T-cell (primary cell): ENCODE results near the gene PRKN. TPM values are rescaled to one million over a fixed set of nuclear protein-coding genes. Genes with fewer than 3 reads are reported as not detected.

Experiments
- ATAC-seq, 4 experiments: fragments of 200-7000 bp in 3 of 4; fragments of 150-1000 bp in 1 of 4; cut with Tn5 transposase; replicated peaks in 1 of 4; 1 replicate in 3 of 4; 2 replicates in 1 of 4; pipeline ENCODE4 v1.10.0; 2021; ENCODE audit warnings: moderate library complexity in 3 of 4, mild to moderate bottlenecking in 2 of 4, moderate number of reproducible peaks in 1 of 4
- CTCF ChIA-PET, 2 donors: fragments of 300-600 bp; sonication (Branson Sonifier 250); formaldehyde crosslinking; loops; one replicate each; lab custom pipeline; 2022; ENCODE audit warnings: antibody characterized with exemption in 2 of 2; lab: Charles Lee
- POLR2A ChIA-PET, 2 donors: fragments of 300-600 bp; sonication (Branson Sonifier 250); formaldehyde crosslinking; loops; one replicate each; lab custom pipeline; 2022; ENCODE audit warnings: antibody characterized with exemption in 2 of 2; lab: Charles Lee
- DNase-seq, 35 experiments: peaks; one replicate each; pipeline versions ENCODE4 v3.0.0 to v3.0.0-alpha.2; 2013 to 2023
- H3K27ac ChIP-seq: one replicate; pipeline ENCODE4 v1.5.1; 2013; ENCODE audit warnings: low read length
- H3K27me3 ChIP-seq, 2 experiments: replicated peaks in 1 of 2; 1 replicate in 1 of 2; 2 replicates in 1 of 2; pipeline versions ENCODE4 v1.6.1 to v1.7.0; 2013; ENCODE audit warnings: low read length in 1 of 2, mixed read lengths in 1 of 2; ENCODE audit not compliant: control insufficient read depth in 2 of 2, insufficient read depth in 2 of 2; ENCODE audit errors: extremely low read depth in 1 of 2
- H3K36me3 ChIP-seq, 2 donors: 1 replicate in 1 of 2; 2 replicates in 1 of 2; pipeline versions ENCODE4 v1.6.1 to v1.7.0; 2013; ENCODE audit warnings: low read length in 1 of 2; ENCODE audit not compliant: control insufficient read depth in 2 of 2, insufficient read depth in 1 of 2; ENCODE audit errors: extremely low read depth in 1 of 2
- H3K4me1 ChIP-seq, 2 experiments: 1 replicate in 1 of 2; 2 replicates in 1 of 2; pipeline versions ENCODE4 v1.6.1 to v1.7.0; 2013; ENCODE audit warnings: low read length in 2 of 2, mixed read lengths in 1 of 2; ENCODE audit not compliant: insufficient read depth in 2 of 2, control insufficient read depth in 1 of 2; ENCODE audit errors: extremely low read depth in 1 of 2
- H3K4me3 ChIP-seq, 2 donors: 1 replicate in 1 of 2; 2 replicates in 1 of 2; pipeline versions ENCODE4 v1.5.1 to v1.7.0; 2013; ENCODE audit warnings: mild to moderate bottlenecking in 2 of 2, low read length in 1 of 2, moderate library complexity in 1 of 2; ENCODE audit not compliant: control insufficient read depth in 1 of 2; ENCODE audit errors: extremely low read depth in 1 of 2
- H3K9me3 ChIP-seq: 2 replicates; pipeline ENCODE4 v1.7.0; 2013
- H3K27ac Mint-ChIP-seq, 2 donors: one replicate each; pipeline ENCODE4 v1.8.0; 2020 to 2021; ENCODE audit warnings: mild to moderate bottlenecking in 2 of 2, mixed read lengths in 2 of 2
- H3K27me3 Mint-ChIP-seq, 2 donors: one replicate each; pipeline ENCODE4 v1.8.0; 2021 to 2022; ENCODE audit warnings: mixed read lengths in 2 of 2
- H3K36me3 Mint-ChIP-seq: one replicate; pipeline ENCODE4 v1.8.0; 2021; ENCODE audit warnings: mixed read lengths
- H3K4me1 Mint-ChIP-seq, 3 donors: one replicate each; pipeline ENCODE4 v1.8.0; 2020 to 2022; ENCODE audit warnings: mixed read lengths in 3 of 3, mild to moderate bottlenecking in 1 of 3
- H3K4me3 Mint-ChIP-seq, 3 donors: one replicate each; pipeline ENCODE4 v1.8.0; 2020 to 2022; ENCODE audit warnings: mild to moderate bottlenecking in 3 of 3, mixed read lengths in 3 of 3, moderate library complexity in 3 of 3
- H3K9me3 Mint-ChIP-seq, 3 donors: one replicate each; pipeline ENCODE4 v1.8.0; 2020 to 2022; ENCODE audit warnings: mixed read lengths in 3 of 3
- WGBS: methylation state at CpG from one replicate; pipeline ENCODE4 v1.1.5; 2013; ENCODE audit warnings: missing lambda C conversion rate; ENCODE audit not compliant: insufficient coverage; 5-methylcytosine and 5-hydroxymethylcytosine counted together
- total RNA-seq, 35 experiments: library from RNA in 6 of 35; stranded (reverse) in 6 of 35; fragments of 120-200 nt in 1 of 35; gene quantifications; one replicate each; pipeline versions ENCODE4 v1.2.1 to v1.2.4 and lab custom pipeline; 2013 to 2026

The PRKN gene
- total RNA-seq, 5 donors from 2014 or later (not counting 1 experiment from before 2014, with no cell fraction given) = 3.4 to 7.7 (median 6.1) TPM

GRCh38 chr6:161389756-161390155 lies 1337.8 kb downstream of the PRKN start:
- DNase-seq (no peak), ATAC-seq (no peak)
- no peaks in the 10 kb centered on the region for H3K9me3 ChIP-seq
- WGBS = no CpG with 5 or more reads among the region's 3 CpGs
- ChIA-PET POLR2A (no interaction called here), CTCF (no interaction called here)
- no peaks in the 10 kb centered on the region for H3K27me3 ChIP-seq
- H3K36me3 Mint-ChIP-seq = no peaks in the 10 kb centered on the region
- H3K4me3 ChIP-seq = no peak overlapping the region
- H3K27ac Mint-ChIP-seq = no peak overlapping the region
- no peak overlapping the region for H3K4me3 Mint-ChIP-seq
- H3K4me1 ChIP-seq = peaks cover 0 to 4% of the 10 kb centered on the region in 2 experiments
- H3K36me3 ChIP-seq = no peaks in the 10 kb centered on the region
- H3K27me3 Mint-ChIP-seq = no peaks in the 10 kb centered on the region
- no peaks in the 10 kb centered on the region for H3K9me3 Mint-ChIP-seq
- H3K27ac ChIP-seq = no peak overlapping the region
- H3K4me1 Mint-ChIP-seq = no peaks in the 10 kb centered on the region

- Mint-ChIP-seq H3K9me3 (no peaks in the 10 kb centered on the region), H3K4me1 (no peaks in the 10 kb centered on the region), H3K4me3 (no peak overlapping the region), H3K27me3 (peaks cover 0 to 5% of the 10 kb centered on the region in 2 donors), H3K36me3 (no peaks in the 10 kb centered on the region), H3K27ac (no peak overlapping the region)
- ChIA-PET POLR2A (no interaction called here), CTCF (no interaction called here)
- H3K27ac ChIP-seq = no peak overlapping the region
- 90% methylated on average over 2 of the region's 6 CpGs for WGBS
- no peaks in the 10 kb centered on the region for H3K4me1 ChIP-seq
- H3K27me3 ChIP-seq = peaks cover 0 to 4% of the 10 kb centered on the region in 2 experiments
- no peak for DNase-seq
- H3K36me3 ChIP-seq = no peaks in the 10 kb centered on the region
- ATAC-seq = no peak
- no peaks in the 10 kb centered on the region for H3K9me3 ChIP-seq
- no peak overlapping the region for H3K4me3 ChIP-seq
Observed at GRCh38 chr6:161383951-161384350, 1343.6 kb downstream of the PRKN start.

- CTCF ChIA-PET = interaction anchor here (0.5 to 1.1 kb wide), 3 partner anchors 9 to 161 kb away, joined by 5 read pairs; no protein-coding TSS in a partner anchor
- Mint-ChIP-seq H3K4me3 (no peak overlapping the region), H3K27me3 (peaks cover 0 to 5% of the 10 kb centered on the region in 2 donors), H3K9me3 (no peaks in the 10 kb centered on the region), H3K27ac (no peak overlapping the region), H3K4me1 (no peaks in the 10 kb centered on the region), H3K36me3 (no peaks in the 10 kb centered on the region)
- H3K4me1 ChIP-seq = no peaks in the 10 kb centered on the region
- POLR2A ChIA-PET = no interaction called here
- H3K27me3 ChIP-seq = peaks cover 0 to 6% of the 10 kb centered on the region in 2 experiments
- no peaks in the 10 kb centered on the region for H3K9me3 ChIP-seq
- WGBS = 47% methylated on average over 6 of the region's 8 CpGs
- ATAC-seq = no peak
- no peak overlapping the region for H3K27ac ChIP-seq
- no peak for DNase-seq
- no peaks in the 10 kb centered on the region for H3K36me3 ChIP-seq
- no peak overlapping the region for H3K4me3 ChIP-seq
Observed at GRCh38 chr6:161379834-161380582, 1347.6 kb downstream of the PRKN start.

- Mint-ChIP-seq H3K4me3 (no peak overlapping the region), H3K36me3 (no peaks in the 10 kb centered on the region), H3K27me3 (peaks cover 0 to 5% of the 10 kb centered on the region in 2 donors), H3K9me3 (no peaks in the 10 kb centered on the region), H3K27ac (no peak overlapping the region), H3K4me1 (no peaks in the 10 kb centered on the region)
- ChIA-PET CTCF (interaction anchor here (0.5 to 1.3 kb wide), 4 partner anchors 48 to 1834 kb away, joined by 3 read pairs; no protein-coding TSS in a partner anchor), POLR2A (no interaction called here)
- Histone ChIP-seq H3K4me1 (no peaks in the 10 kb centered on the region), H3K9me3 (no peaks in the 10 kb centered on the region), H3K36me3 (no peaks in the 10 kb centered on the region), H3K4me3 (no peak overlapping the region), H3K27ac (no peak overlapping the region), H3K27me3 (peaks cover 0 to 6% of the 10 kb centered on the region in 2 experiments)
- ATAC-seq (no peak), DNase-seq (no peak)
- 76% methylated on average over 6 of the region's 12 CpGs for WGBS
Observed at GRCh38 chr6:161378115-161378514, 1349.5 kb downstream of the PRKN start.

GRCh38 chr6:161377116-161377515 lies 1350.5 kb downstream of the PRKN start:
- Histone ChIP-seq H3K36me3 (no peaks in the 10 kb centered on the region), H3K27me3 (peaks cover 0 to 6% of the 10 kb centered on the region in 2 experiments), H3K4me1 (no peaks in the 10 kb centered on the region), H3K27ac (no peak overlapping the region), H3K9me3 (no peaks in the 10 kb centered on the region), H3K4me3 (no peak overlapping the region)
- H3K27me3 Mint-ChIP-seq = peaks cover 0 to 5% of the 10 kb centered on the region in 2 donors
- no peak overlapping the region for H3K4me3 Mint-ChIP-seq
- CTCF ChIA-PET = interaction anchor here (0.5 to 1.3 kb wide), 4 partner anchors 13 to 644 kb away, joined by 3 to 5 read pairs (median 4); no protein-coding TSS in a partner anchor
- POLR2A ChIA-PET = no interaction called here
- DNase-seq (no peak), ATAC-seq (no peak)
- no peaks in the 10 kb centered on the region for H3K9me3 Mint-ChIP-seq
- H3K36me3 Mint-ChIP-seq = no peaks in the 10 kb centered on the region
- H3K27ac Mint-ChIP-seq = no peak overlapping the region
- WGBS = 87% methylated on average over 13 of the region's 13 CpGs
- no peaks in the 10 kb centered on the region for H3K4me1 Mint-ChIP-seq

- H3K9me3 ChIP-seq = no peaks in the 10 kb centered on the region
- ChIA-PET CTCF (interaction anchor here in 1 of 2 donors (1.0 to 1.3 kb wide), 2 partner anchors 443 to 445 kb away, joined by 4 read pairs; no protein-coding TSS in a partner anchor), POLR2A (no interaction called here)
- H3K4me1 ChIP-seq = no peaks in the 10 kb centered on the region
- H3K36me3 Mint-ChIP-seq = no peaks in the 10 kb centered on the region
- no peak overlapping the region for H3K27ac ChIP-seq
- H3K27ac Mint-ChIP-seq = no peak overlapping the region
- H3K27me3 ChIP-seq = peaks cover 0 to 6% of the 10 kb centered on the region in 2 experiments
- no peaks in the 10 kb centered on the region for H3K9me3 Mint-ChIP-seq
- H3K4me1 Mint-ChIP-seq = no peaks in the 10 kb centered on the region
- H3K36me3 ChIP-seq = no peaks in the 10 kb centered on the region
- DNase-seq (no peak), ATAC-seq (no peak)
- peaks cover 0 to 5% of the 10 kb centered on the region in 2 donors for H3K27me3 Mint-ChIP-seq
- H3K4me3 ChIP-seq = no peak overlapping the region
- 88% methylated on average over 5 of the region's 11 CpGs for WGBS
- no peak overlapping the region for H3K4me3 Mint-ChIP-seq
Observed at GRCh38 chr6:161376367-161376766, 1351.2 kb downstream of the PRKN start.
